Measurements from ENCODE around the gene BMP10.

GRCh38 chr2:68861330-68861729 is 9.9 kb downstream of the BMP10 start:
- no peak for TF ChIP-seq EP300 (IDR thresholded peaks at IDR 0.05; ENCODE audit: borderline replicate concordance in 1 of 2, low read depth in 2 of 2, low read length in 2 of 2)
- TF ChIP-seq RAD21 (IDR thresholded peaks at IDR 0.05 in 1 of 2, conservative IDR thresholded peaks at IDR 0.05 in 1 of 2; ENCODE audit: low read depth in 2 of 2, low read length in 2 of 2): no peak
- no peak for TF ChIP-seq MAX (IDR thresholded peaks at IDR 0.05)
- no peak for TF ChIP-seq SRF (IDR thresholded peaks at IDR 0.05; ENCODE audit: low read depth, low read length)
- TF ChIP-seq EZH2 (IDR thresholded peaks at IDR 0.05; ENCODE audit: low read depth, low read length, severe bottlenecking): no peak
